DND-41 (cell line): ENCODE measurements around the gene CAMK4.

Source experiments
- ATAC-seq: fragments of 200-7000 bp; cut with Tn5 transposase; 3 replicates; pipeline ENCODE4 v1.9.1; 2021; ENCODE audit warnings: low read depth; ENCODE audit not compliant: insufficient read depth
- DNase-seq: peaks from one replicate; pipeline ENCODE4 v3.0.0-alpha.2; 2020
- H2AFZ ChIP-seq: 2 replicates; pipeline ENCODE4 v1.6.0; 2012; ENCODE audit warnings: low read depth, low read length
- H3K27ac ChIP-seq: 2 replicates; pipeline ENCODE4 v1.5.1; 2012; ENCODE audit warnings: low read length, inconsistent platforms
- H3K27me3 ChIP-seq: fragments of 200-600 bp; sonication (generic); 2 replicates; pipeline ENCODE4 v1.6.0; 2012; ENCODE audit warnings: low read length, mild to moderate bottlenecking, inconsistent platforms; ENCODE audit not compliant: insufficient read depth, poor library complexity
- H3K36me3 ChIP-seq: 2 replicates; pipeline ENCODE4 v1.5.1; 2012; ENCODE audit warnings: low read length, inconsistent platforms; ENCODE audit not compliant: insufficient read depth
- H3K4me1 ChIP-seq: 2 replicates; pipeline ENCODE4 v1.5.1; 2012; ENCODE audit warnings: mild to moderate bottlenecking, low read length; ENCODE audit not compliant: insufficient read depth
- H3K4me2 ChIP-seq: 2 replicates; pipeline ENCODE4 v1.6.0; 2012; ENCODE audit warnings: mild to moderate bottlenecking, moderate library complexity, low read length, inconsistent platforms; ENCODE audit not compliant: insufficient read depth
- H3K4me3 ChIP-seq, 2 experiments: fragments of 200-600 bp in 1 of 2; shearing (Covaris generic) in 1 of 2; 2 replicates each; pipeline ENCODE4 v1.5.1; 2012 to 2016; ENCODE audit warnings: inconsistent platforms in 2 of 2, low read length in 2 of 2, mild to moderate bottlenecking in 2 of 2, low read depth in 1 of 2, moderate library complexity in 1 of 2
- H3K79me2 ChIP-seq: 2 replicates; pipeline ENCODE4 v1.6.0; 2012; ENCODE audit warnings: low read length, inconsistent platforms; ENCODE audit not compliant: insufficient read depth
- H3K9ac ChIP-seq: 2 replicates; pipeline ENCODE4 v1.6.0; 2012; ENCODE audit warnings: low read depth, mild to moderate bottlenecking, inconsistent platforms, low read length, moderate library complexity
- H3K9me3 ChIP-seq: 2 replicates; pipeline ENCODE4 v1.5.1; 2012; ENCODE audit warnings: low read length, moderate library complexity, mild to moderate bottlenecking, inconsistent platforms; ENCODE audit not compliant: insufficient read depth, severe bottlenecking
- H4K20me1 ChIP-seq: 2 replicates; pipeline ENCODE4 v1.6.0; 2012; ENCODE audit warnings: low read length; ENCODE audit not compliant: insufficient read depth
- EZH2 ChIP-seq: IDR thresholded peaks from 3 replicates; pipeline ENCODE4 v1.6.1; 2012; ENCODE audit warnings: borderline replicate concordance, low read depth, mild to moderate bottlenecking, moderate library complexity, low read length, inconsistent platforms; ENCODE audit not compliant: severe bottlenecking
- TF ChIP-seq, protein P1 (sequence below): IDR thresholded peaks from 2 replicates; pipeline ENCODE4 v1.5.1; 2012; ENCODE audit warnings: borderline replicate concordance, low read length, moderate library complexity, mild to moderate bottlenecking; ENCODE audit not compliant: poor library complexity, severe bottlenecking; ENCODE audit errors: extremely low read depth

Gene CAMK4

DNA sequence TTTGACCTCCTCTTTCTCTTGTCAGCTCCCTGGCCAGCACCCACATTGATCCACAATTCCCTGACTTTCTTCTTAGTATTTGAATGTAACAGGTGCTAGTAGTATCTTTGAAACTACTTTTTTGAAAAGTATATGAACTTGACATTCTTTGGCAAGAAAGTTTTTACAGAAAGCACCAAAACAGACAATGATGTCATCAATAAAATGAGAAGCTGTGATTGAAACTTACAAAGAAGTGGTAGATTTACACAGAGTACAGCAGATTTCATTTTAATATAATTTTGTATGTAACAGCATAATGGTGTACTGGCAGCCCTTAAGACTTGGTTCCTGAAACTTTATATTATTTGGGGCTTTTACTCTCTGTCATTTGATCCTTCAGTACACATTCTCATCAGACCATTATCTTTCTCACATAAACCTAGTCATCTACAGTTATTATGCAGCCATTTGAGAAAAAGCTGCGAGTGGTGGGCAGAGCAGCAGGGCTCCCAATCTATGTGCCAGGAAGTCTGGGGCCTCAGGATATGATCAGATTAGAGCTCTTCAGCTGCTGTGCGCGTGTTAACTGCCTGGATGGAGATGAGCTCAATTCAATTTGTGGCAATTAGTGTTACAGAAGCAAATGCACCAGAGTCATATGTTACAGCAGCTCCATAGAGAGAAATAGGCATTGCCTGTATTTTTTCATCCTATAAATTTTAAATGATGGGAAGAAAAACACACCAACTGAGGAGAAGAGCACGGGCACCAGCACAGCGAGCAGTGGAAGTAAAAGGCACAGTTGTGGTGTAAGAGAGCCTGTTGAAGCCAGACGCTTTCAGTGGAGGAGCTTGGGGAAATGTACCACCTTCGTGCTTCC is 162.0 kb downstream of the CAMK4 start:
- H3K27ac ChIP-seq: peak overlapping the region; percentile 80
- H3K4me2 ChIP-seq: peak overlapping the region; percentile 51
- TF ChIP-seq, protein P1, sequence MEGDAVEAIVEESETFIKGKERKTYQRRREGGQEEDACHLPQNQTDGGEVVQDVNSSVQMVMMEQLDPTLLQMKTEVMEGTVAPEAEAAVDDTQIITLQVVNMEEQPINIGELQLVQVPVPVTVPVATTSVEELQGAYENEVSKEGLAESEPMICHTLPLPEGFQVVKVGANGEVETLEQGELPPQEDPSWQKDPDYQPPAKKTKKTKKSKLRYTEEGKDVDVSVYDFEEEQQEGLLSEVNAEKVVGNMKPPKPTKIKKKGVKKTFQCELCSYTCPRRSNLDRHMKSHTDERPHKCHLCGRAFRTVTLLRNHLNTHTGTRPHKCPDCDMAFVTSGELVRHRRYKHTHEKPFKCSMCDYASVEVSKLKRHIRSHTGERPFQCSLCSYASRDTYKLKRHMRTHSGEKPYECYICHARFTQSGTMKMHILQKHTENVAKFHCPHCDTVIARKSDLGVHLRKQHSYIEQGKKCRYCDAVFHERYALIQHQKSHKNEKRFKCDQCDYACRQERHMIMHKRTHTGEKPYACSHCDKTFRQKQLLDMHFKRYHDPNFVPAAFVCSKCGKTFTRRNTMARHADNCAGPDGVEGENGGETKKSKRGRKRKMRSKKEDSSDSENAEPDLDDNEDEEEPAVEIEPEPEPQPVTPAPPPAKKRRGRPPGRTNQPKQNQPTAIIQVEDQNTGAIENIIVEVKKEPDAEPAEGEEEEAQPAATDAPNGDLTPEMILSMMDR: no peak
- no peak for TF ChIP-seq EZH2
- H3K4me1 ChIP-seq: peaks cover 24% of the 10 kb centered on the region
- H3K27me3 ChIP-seq: no peaks in the 10 kb centered on the region
- H3K9ac ChIP-seq: peak overlapping the region; percentile 41
- H3K79me2 ChIP-seq: no peaks in the 10 kb centered on the region
- no peaks in the 10 kb centered on the region for H3K9me3 ChIP-seq
- peak overlapping the region in 1 of 2 experiments; percentile 22; a peak in 1 of 4 replicates for H3K4me3 ChIP-seq
- H2AFZ ChIP-seq: peak overlapping the region; percentile 57
- peak; percentile 84 for ATAC-seq
- DNase-seq: peak; percentile 58
- H4K20me1 ChIP-seq: no peaks in the 10 kb centered on the region
- H3K36me3 ChIP-seq: no peaks in the 10 kb centered on the region

DNA sequence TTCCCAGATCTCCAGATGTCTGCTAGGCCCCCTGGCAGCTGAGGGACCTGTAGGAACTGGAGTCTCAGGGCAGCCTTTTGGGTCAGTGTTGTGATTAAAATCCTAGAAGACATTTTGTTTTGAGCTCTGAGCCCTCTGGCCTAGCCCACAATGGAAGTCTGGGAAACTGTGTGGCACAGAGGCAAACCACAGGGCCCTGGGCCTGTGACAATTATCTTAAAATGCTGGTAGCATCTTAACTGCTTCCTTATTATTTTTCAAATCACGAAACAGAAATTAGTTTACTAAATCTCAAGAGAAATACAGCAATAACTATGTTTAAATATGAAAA is 162.6 kb downstream of the CAMK4 start:
- peak; percentile 57 for DNase-seq
- H4K20me1 ChIP-seq: no peaks in the 10 kb centered on the region
- ATAC-seq: peak; percentile 82
- no peaks in the 10 kb centered on the region for H3K27me3 ChIP-seq
- peak overlapping the region; percentile 57 for H2AFZ ChIP-seq
- H3K4me2 ChIP-seq: peak overlapping the region; percentile 51
- H3K4me3 ChIP-seq: peak overlapping the region in 1 of 2 experiments; percentile 22; a peak in 1 of 4 replicates
- peaks cover 24% of the 10 kb centered on the region for H3K4me1 ChIP-seq
- no peaks in the 10 kb centered on the region for H3K9me3 ChIP-seq
- no peak for TF ChIP-seq EZH2
- TF ChIP-seq, protein P1: no peak
- H3K27ac ChIP-seq: peak overlapping the region; percentile 80
- no peaks in the 10 kb centered on the region for H3K79me2 ChIP-seq
- H3K36me3 ChIP-seq: no peaks in the 10 kb centered on the region
- peak overlapping the region; percentile 41 for H3K9ac ChIP-seq

DNA sequence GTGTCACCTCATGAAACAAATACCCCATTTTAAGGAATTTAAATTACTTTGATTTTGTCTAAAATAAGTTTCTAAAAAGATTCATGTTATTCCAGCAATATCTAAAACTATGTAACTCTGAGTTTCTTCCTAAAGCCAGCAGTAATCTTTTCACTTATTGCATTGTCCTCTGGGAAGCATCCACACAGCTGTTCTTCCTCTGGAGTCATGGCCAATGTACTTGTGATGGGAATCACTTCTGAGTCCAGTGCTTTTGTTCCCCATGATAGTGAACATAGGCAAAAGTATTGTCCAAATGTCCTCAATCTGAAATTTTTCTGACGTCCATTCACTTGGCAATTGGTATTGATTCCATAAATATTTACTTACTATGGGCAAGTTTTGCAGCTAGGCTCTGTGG is 163.2 kb downstream of the CAMK4 start:
- TF ChIP-seq EZH2: no peak

DNA sequence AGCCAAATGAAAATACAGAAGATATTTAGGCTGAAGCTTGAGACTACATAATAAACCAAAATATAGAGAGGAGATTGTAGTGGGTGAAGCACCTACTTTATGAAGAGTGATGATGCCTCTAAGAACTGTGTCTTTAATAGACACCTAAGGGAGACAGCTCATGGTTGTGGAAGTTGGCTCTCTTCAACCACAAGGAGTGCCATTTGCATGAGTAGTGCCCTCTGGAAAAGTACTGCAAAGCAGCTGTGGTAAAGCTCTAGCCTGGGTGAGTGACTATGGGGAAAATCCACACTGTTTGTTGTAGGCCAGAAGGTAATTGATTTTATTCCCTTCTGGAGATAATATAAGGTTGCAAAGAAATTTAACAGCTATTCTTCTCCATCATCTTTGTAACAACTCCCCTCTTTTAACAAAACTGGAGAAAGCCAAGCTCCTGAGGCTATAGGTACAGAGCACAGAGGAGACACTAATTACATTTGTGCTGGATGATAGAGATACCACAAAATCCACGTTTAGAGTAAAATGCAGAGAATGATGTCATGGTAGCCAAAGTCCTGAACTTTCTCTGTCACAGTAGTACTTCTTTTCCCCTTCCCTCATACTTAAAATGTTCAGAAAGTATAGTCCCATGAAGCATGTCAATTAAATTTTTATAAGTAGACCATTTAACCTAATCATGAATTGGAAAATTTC is 165.4 kb downstream of the CAMK4 start:
- Histone ChIP-seq H3K4me1 (peaks cover 24% of the 10 kb centered on the region), H3K4me2 (no peak overlapping the region), H3K27ac (no peak overlapping the region), H3K4me3 (no peak overlapping the region), H3K9me3 (no peaks in the 10 kb centered on the region), H3K27me3 (no peaks in the 10 kb centered on the region), H2AFZ (no peak overlapping the region), H4K20me1 (no peaks in the 10 kb centered on the region), H3K79me2 (no peaks in the 10 kb centered on the region), H3K9ac (no peak overlapping the region), H3K36me3 (no peaks in the 10 kb centered on the region)
- DNase-seq (no peak), ATAC-seq (no peak)
- TF ChIP-seq, protein P1: peak; percentile 5
- no peak for TF ChIP-seq EZH2

More for the DNA sequence above, 163.2 kb downstream of the CAMK4 start:
- ATAC-seq (no peak), DNase-seq (no peak)
- H3K4me1 ChIP-seq: peaks cover 24% of the 10 kb centered on the region
- H2AFZ ChIP-seq: no peak overlapping the region
- no peak overlapping the region for H3K4me2 ChIP-seq
- no peaks in the 10 kb centered on the region for H3K9me3 ChIP-seq
- no peak overlapping the region for H3K4me3 ChIP-seq
- no peaks in the 10 kb centered on the region for H3K79me2 ChIP-seq
- H4K20me1 ChIP-seq: no peaks in the 10 kb centered on the region
- H3K27ac ChIP-seq: peak overlapping the region; percentile 80
- H3K9ac ChIP-seq: peak overlapping the region; percentile 41
- H3K36me3 ChIP-seq: no peaks in the 10 kb centered on the region
- H3K27me3 ChIP-seq: no peaks in the 10 kb centered on the region
